Measurements from ENCODE around the gene XPO6.

The XPO6 gene

GRCh38 chr16:28052274-28053128 is 159.3 kb downstream of the XPO6 start:
- CTCF ChIA-PET: no interaction called here
- WGBS (ENCODE audit: insufficient coverage): 84% methylated on average over 2 of the region's 8 CpGs

GRCh38 chr16:28051486-28051885 is 160.3 kb downstream of the XPO6 start:
- peaks cover 0 to 12% (median 4%) of the 10 kb centered on the region in 5 experiments for H3K9me3 ChIP-seq (ENCODE audit: control extremely low read depth in 1 of 5, control insufficient read depth in 4 of 5, insufficient read depth in 2 of 5, low read depth in 1 of 5, low read length in 4 of 5)
- peaks cover 0 to 31% (median 5%) of the 10 kb centered on the region in 5 experiments for H3K27me3 ChIP-seq (replicated peaks in 2 of 5; ENCODE audit: control insufficient read depth in 4 of 5, insufficient read depth in 5 of 5, low read length in 4 of 5)
- H3K27ac ChIP-seq (ENCODE audit: insufficient read depth in 1 of 2, low read depth in 1 of 2, low read length in 2 of 2, poor library complexity in 1 of 2, severe bottlenecking in 2 of 2): no peak overlapping the region
- ChIA-PET POLR2A (no interaction called here), CTCF (no interaction called here)
- H3K4me1 ChIP-seq (ENCODE audit: control extremely low read depth in 1 of 4, control insufficient read depth in 4 of 4, insufficient read depth in 4 of 4, low read length in 3 of 4): no peaks in the 10 kb centered on the region
- H3K36me3 ChIP-seq (ENCODE audit: control insufficient read depth in 4 of 4, insufficient read depth in 4 of 4, low read length in 3 of 4): no peaks in the 10 kb centered on the region
- H3K4me3 ChIP-seq (ENCODE audit: control insufficient read depth in 1 of 7, extremely low read depth in 1 of 7, insufficient read depth in 4 of 7, low read depth in 2 of 7, low read length in 6 of 7): no peak overlapping the region
- no peak for DNase-seq
- WGBS (ENCODE audit: insufficient coverage): 75% methylated on average over 4 of the region's 7 CpGs

More at GRCh38 chr16:28052274-28053128, 159.3 kb downstream of the XPO6 start:
- Histone ChIP-seq H3K36me3 (ENCODE audit: control insufficient read depth in 4 of 4, insufficient read depth in 4 of 4, low read length in 3 of 4) (no peaks in the 10 kb centered on the region), H3K4me3 (ENCODE audit: control insufficient read depth in 1 of 7, extremely low read depth in 1 of 7, insufficient read depth in 4 of 7, low read depth in 2 of 7, low read length in 6 of 7) (no peak overlapping the region), H3K27ac (ENCODE audit: insufficient read depth in 1 of 2, low read depth in 1 of 2, low read length in 2 of 2, poor library complexity in 1 of 2, severe bottlenecking in 2 of 2) (no peak overlapping the region), H3K4me1 (ENCODE audit: control extremely low read depth in 1 of 4, control insufficient read depth in 4 of 4, insufficient read depth in 4 of 4, low read length in 3 of 4) (no peaks in the 10 kb centered on the region), H3K9me3 (ENCODE audit: control extremely low read depth in 1 of 5, control insufficient read depth in 4 of 5, insufficient read depth in 2 of 5, low read depth in 1 of 5, low read length in 4 of 5) (peaks cover 0 to 12% (median 4%) of the 10 kb centered on the region in 5 experiments), H3K27me3 (replicated peaks in 2 of 5; ENCODE audit: control insufficient read depth in 4 of 5, insufficient read depth in 5 of 5, low read length in 4 of 5) (peaks cover 0 to 33% (median 5%) of the 10 kb centered on the region in 5 experiments)
- POLR2A ChIA-PET: interaction anchor here (0.6 kb wide), 1 partner anchor 75 kb away, joined by 3 read pairs; no protein-coding TSS in a partner anchor
- no peak for DNase-seq
